ENCODE results near the gene AFAP1. TPM values are rescaled to one million over a fixed set of nuclear protein-coding genes. Genes with fewer than 3 reads are reported as not detected.

Gene AFAP1
- total and polyA plus RNA-seq, 8 donors = 23.6 to 31.4 (median 27.4) TPM

DNA sequence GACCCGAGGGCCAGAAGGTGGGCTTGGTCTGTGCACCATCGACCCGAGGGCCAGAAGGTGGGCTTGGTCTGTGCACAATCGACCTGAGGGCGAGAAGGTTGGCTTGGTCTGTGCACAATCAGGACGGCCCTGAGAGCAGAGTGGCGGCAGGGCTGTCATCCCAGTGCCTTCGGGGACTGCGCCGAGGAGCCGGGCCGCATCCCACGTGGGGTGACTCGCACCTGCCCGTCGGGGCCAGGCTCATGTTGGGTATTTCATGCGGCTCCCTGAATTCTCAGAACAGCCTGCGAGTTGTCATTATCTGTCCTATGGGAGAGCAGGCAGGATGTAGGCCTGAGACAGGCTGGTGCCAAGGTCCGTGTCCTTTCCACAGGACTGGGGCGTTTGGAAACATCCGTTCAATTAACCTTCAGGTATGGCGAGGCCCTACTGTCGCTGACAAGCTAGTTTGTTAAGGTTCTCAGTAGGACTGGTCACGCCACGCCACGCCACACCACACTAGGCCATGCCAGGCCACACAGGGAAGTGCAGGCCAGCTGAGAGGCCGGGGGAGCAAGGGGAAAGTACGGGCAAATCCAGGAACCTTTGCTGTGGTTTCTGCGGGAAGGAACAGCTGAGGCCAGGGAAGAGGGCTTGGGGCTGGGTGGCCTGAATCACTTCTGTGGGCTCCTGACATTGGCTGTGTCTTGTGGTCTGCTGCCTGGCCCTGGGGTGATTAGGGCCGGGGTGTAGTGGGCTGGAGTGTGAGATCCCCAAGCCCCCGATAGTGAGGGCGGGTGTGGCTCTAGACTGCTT lies 182.9 kb downstream of the AFAP1 start:
- TF ChIP-seq, protein P1, sequence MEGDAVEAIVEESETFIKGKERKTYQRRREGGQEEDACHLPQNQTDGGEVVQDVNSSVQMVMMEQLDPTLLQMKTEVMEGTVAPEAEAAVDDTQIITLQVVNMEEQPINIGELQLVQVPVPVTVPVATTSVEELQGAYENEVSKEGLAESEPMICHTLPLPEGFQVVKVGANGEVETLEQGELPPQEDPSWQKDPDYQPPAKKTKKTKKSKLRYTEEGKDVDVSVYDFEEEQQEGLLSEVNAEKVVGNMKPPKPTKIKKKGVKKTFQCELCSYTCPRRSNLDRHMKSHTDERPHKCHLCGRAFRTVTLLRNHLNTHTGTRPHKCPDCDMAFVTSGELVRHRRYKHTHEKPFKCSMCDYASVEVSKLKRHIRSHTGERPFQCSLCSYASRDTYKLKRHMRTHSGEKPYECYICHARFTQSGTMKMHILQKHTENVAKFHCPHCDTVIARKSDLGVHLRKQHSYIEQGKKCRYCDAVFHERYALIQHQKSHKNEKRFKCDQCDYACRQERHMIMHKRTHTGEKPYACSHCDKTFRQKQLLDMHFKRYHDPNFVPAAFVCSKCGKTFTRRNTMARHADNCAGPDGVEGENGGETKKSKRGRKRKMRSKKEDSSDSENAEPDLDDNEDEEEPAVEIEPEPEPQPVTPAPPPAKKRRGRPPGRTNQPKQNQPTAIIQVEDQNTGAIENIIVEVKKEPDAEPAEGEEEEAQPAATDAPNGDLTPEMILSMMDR (IDR thresholded peaks at IDR 0.05) = no peak
- intact Hi-C loops (cut with DNase I) = no loop called here
- no peaks in the 10 kb centered on the region for H3K9me3 ChIP-seq
- H3K36me3 ChIP-seq = peaks cover 0 to 15% of the 10 kb centered on the region in 2 donors
- ATAC-seq (no peak), DNase-seq (peak in 1 of 4 donors; percentile 61)
- H3K27me3 ChIP-seq = no peaks in the 10 kb centered on the region
- no peak overlapping the region for H3K27ac ChIP-seq
- H3K4me1 ChIP-seq = peaks cover 0 to 3% of the 10 kb centered on the region in 2 donors
- H3K4me3 ChIP-seq = no peak overlapping the region

DNA sequence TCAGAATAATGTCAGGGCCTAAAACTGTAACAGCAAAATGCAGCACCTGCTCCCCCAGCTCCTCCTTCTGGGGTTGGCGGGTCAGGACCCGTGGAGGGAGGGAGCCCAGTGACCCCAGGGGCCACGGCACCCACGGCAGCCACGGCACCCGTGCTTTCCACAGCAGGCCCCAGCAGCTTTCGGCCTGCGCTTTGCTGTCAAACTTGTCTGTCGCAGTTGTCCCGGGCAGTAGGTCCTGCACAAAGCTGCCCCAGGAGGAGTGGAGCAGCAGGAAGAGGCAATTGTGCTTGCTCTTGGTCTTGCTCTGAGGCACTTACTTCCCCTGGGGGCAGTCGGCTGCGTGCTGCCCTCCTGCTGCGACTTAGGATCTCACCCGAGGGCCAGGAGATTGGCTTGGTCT lies 183.6 kb downstream of the AFAP1 start:
- no peak for ATAC-seq
- intact Hi-C loops (cut with DNase I) = no loop called here

DNA sequence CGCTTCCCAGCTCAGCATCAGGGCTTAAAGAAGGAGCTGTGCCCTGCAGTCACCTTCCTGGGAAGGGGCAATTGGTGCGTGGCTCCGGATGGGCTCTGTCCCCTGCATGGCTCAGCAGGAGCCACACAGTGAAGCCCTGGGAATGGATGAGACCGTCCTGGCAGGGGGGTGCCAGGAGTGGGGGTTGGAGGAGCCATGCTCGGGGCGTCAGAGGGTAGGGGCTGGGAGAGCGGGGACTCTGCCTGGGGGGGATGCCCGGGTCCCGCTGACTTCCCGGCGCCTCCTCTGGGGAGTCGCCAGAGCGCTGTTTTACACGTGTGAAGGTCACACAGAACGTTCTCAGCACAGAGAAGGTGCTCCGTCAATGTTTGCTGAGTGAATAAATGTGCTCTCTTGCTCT lies 184.1 kb downstream of the AFAP1 start:
- H3K4me1 ChIP-seq = peaks cover 0 to 6% of the 10 kb centered on the region in 2 donors
- no peaks in the 10 kb centered on the region for H3K27me3 ChIP-seq
- H3K36me3 ChIP-seq = peaks cover 0 to 4% of the 10 kb centered on the region in 2 donors
- H3K9me3 ChIP-seq = no peaks in the 10 kb centered on the region
- H3K4me3 ChIP-seq = no peak overlapping the region
- H3K27ac ChIP-seq = no peak overlapping the region
- intact Hi-C loops (cut with DNase I) = no loop called here
- ATAC-seq = no peak
- DNase-seq = peak in 1 of 4 donors; percentile 63
- TF ChIP-seq, protein P1 (IDR thresholded peaks at IDR 0.05) = no peak

More for the DNA sequence above, 183.6 kb downstream of the AFAP1 start:
- no peak overlapping the region for H3K27ac ChIP-seq
- no peaks in the 10 kb centered on the region for H3K9me3 ChIP-seq
- peaks cover 0 to 9% of the 10 kb centered on the region in 2 donors for H3K36me3 ChIP-seq
- peaks cover 0 to 3% of the 10 kb centered on the region in 2 donors for H3K4me1 ChIP-seq
- peak in 1 of 4 donors; percentile 68 for DNase-seq
- H3K27me3 ChIP-seq = no peaks in the 10 kb centered on the region
- TF ChIP-seq, protein P1 (IDR thresholded peaks at IDR 0.05) = no peak
- no peak overlapping the region for H3K4me3 ChIP-seq

DNA sequence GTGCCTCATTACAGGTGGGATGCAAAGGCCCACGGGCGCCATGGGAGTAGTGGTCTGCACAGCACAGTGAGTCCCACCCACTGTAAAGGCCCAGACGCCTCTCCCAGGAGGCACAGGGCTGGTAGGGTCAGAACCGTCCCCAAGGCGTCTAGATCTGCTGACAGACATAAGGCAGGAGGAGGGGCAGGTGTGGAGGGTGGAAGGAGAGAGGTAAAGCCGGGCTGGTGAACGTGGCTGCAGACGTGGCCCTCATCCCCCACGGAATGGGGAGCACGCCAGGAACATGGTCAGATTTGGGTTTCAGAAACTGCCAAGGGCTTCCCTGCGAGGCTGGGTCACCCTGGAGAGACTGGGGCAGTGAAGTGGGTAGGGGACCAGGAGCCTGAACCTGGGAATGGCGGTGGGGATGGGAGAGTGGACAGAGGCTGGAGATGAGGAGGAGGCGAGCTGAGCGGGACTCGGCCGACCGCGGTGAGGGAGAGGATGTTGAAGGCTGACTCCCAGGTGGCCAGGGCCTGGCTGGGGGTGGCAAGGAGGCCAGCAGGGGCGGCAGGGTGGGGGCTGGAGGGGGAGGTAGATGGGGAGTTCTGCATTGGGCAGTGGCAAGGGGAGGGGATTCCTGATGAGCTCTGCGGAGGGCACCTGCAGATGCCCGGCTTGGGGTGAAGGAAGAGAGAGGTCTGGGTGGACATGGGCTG lies 184.9 kb downstream of the AFAP1 start:
- H3K27me3 ChIP-seq = no peaks in the 10 kb centered on the region
- intact Hi-C loops (cut with DNase I) = no loop called here
- DNase-seq (peak in 1 of 4 donors; percentile 53), ATAC-seq (no peak)
- no peak overlapping the region for H3K4me3 ChIP-seq
- no peak overlapping the region for H3K27ac ChIP-seq
- no peaks in the 10 kb centered on the region for H3K36me3 ChIP-seq
- H3K9me3 ChIP-seq = no peaks in the 10 kb centered on the region
- TF ChIP-seq, protein P1 (IDR thresholded peaks at IDR 0.05) = no peak
- H3K4me1 ChIP-seq = peaks cover 0 to 9% of the 10 kb centered on the region in 2 donors

DNA sequence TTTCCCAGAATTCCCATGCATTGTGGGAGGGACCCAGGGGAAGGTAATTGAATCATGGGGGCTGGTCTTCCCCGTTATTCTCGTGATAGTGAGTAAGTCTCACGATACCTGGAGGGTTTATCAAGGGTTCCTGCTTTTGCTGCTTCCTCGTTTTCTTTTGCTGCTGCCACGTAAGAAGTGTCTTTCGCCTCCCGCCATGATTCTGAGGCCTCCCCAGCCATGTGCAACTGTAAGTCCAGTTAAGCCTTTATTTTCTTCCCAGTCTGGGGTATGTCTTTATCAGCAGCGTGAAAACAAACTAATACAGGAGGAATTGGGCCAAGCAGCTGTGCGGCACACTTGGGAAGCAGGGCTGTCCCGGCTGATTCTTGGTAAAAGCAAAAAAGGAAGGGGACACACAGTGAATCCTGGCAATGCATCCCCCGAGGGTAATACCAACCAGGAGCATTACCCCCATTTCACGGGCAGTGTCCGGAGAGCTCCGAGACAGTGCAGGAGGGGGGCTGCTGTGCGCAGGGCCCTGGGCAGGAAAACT lies 185.7 kb downstream of the AFAP1 start:
- no peaks in the 10 kb centered on the region for H3K27me3 ChIP-seq
- H3K27ac ChIP-seq = no peak overlapping the region
- no peak for DNase-seq
- intact Hi-C loops (cut with DNase I) = no loop called here
- no peak overlapping the region for H3K4me3 ChIP-seq
- TF ChIP-seq, protein P1 (IDR thresholded peaks at IDR 0.05) = no peak
- peaks cover 0 to 6% of the 10 kb centered on the region in 2 donors for H3K4me1 ChIP-seq
- no peaks in the 10 kb centered on the region for H3K36me3 ChIP-seq
- H3K9me3 ChIP-seq = no peaks in the 10 kb centered on the region
- ATAC-seq = no peak

Data from left lung (tissue), 10 donors.